Femur (tissue), 1 donor: ENCODE results near the gene CAPN8.

ENCODE experiments used
- DNase-seq: peaks from one replicate; pipeline ENCODE4 v3.0.0-alpha.2; 2017

Gene CAPN8

DNA sequence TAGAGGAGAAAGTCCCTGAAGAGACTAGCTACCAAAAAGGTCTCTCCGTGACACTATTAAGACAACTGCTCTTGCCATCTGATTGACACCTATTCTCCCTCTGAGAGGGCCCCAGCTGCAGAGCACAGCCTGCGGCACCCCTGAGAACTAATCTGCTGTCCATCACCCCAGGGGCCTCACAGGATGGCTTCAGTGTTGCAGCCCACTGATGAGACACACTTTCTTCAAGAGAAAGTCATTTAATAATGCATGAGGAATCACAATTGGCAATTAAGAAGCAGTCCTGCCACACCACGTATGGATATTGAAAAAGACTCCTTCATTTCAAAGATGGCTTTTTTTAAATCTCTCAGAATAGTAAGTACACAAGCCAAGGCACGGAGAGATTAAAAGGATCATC, 48.9 kb downstream of the CAPN8 start:
- DNase-seq = no peak

DNA sequence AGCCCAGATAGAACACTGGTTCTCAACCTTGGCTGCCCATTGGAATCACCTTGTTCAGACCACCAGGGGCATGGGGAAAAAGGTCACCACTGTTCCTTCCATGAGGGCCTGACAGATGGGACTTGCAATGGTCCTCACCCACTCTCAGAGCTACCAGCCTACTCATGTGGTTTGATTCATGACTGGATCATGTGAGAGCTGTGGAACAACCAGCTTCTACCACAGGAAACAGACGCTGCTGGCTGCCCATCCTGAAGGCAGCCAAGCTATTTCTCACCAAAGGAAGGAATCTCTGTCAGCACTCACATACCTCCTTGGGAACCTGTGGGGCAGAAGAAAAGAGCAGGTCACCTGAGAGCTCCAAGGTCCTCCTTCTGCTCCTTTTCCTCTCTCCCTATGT, 53.6 kb downstream of the CAPN8 start:
- DNase-seq = no peak

DNA sequence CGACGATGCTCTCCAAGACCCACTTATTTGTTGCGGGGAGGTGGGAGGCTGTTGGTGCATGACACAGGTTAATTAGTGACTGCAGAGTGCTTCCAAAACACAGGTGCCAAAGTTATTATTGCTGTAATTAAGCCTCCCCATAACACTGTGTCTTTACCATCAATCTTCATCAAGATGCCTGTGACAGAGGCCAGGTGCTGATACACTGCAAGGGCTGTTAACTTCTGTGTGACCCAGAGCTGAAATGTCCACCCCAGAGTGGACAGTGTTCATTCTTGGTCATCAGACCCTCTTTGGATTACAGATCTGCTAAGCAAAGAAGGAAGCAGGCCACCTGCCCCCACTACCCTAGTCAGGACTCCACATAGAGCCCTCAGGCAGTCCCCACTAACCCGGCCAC, 55.5 kb downstream of the CAPN8 start:
- DNase-seq = no peak

DNA sequence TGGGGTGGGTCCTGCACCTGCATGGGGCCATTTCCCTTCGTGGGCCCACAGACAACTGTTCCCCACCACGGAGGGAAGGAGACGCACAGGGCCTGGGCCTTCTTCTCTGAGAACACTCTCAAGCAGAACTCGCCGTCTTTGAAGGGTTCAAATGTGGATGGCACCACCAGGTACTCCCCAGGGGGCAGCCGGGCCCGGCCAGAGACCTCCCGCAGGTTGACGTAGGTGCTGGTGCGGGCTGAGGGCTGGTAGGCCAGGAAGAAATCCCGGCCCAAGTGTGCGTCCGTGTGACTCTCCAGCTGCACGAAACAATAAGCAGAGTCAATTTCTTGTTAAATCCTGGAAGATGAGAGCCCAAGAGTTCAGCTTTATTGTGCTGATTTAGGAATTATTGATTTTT, 56.4 kb downstream of the CAPN8 start:
- no peak for DNase-seq

GRCh38 chr1:223558512-223558911, 107.0 kb downstream of the CAPN8 start:
- no peak for DNase-seq

DNA sequence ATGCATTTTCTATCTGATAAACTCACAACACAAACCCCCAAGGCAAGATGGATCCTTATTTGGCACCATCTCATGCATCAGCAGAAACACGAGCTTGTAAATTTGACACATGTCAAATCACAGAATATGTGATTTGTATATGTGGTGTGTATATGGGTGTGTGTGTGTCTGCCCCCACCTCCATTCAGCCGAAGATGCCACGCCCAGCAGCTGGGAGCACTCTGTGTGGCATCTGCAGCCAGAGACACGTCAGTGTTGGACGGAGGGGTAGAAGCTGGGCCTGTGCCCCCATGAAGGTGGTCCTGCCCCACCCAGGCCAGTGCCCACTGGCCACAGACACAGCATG, 108.4 kb downstream of the CAPN8 start:
- DNase-seq = no peak

DNA sequence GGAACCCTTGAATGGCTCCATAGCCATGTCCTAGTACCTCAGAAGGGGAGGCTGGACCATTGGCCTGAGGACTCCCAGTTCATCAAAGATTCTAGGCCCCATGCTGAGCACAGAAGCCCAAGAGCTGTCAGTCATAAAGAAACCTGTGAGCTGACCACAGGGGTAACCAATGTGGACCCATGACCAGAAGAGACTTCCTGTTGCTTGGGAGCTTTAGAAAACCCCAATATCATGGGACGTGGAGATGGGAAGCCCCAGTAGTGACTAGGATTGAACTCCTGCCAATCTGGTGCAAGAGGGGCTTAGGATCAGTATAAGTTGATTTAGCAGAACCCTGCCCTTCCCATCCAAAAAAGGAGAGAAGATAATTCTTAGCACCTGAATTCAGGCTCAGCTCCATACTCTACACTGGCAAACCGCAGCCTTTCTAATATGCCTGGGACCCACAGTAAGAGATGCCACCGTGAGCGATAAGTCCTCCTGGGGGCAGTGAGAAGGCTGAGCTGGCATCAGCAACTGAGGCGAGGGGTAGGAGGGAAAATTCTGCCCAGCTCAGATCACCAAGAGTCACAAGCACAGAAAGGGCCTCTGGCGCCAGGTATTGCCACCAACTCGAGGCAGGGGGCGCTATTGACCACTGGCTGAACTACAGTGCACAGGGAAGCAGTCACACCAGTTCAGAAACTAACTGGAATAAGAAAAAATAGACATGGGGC, 108.9 kb downstream of the CAPN8 start:
- DNase-seq = peak; percentile 29

- DNase-seq = no peak
These were observed 111.5 kb downstream of the CAPN8 start for GRCh38 chr1:223553957-223554356.

- no peak for DNase-seq
These were observed 113.9 kb downstream of the CAPN8 start for GRCh38 chr1:223551610-223552009.

- DNase-seq = no peak
These were observed 115.8 kb downstream of the CAPN8 start for GRCh38 chr1:223549740-223550139.

DNA sequence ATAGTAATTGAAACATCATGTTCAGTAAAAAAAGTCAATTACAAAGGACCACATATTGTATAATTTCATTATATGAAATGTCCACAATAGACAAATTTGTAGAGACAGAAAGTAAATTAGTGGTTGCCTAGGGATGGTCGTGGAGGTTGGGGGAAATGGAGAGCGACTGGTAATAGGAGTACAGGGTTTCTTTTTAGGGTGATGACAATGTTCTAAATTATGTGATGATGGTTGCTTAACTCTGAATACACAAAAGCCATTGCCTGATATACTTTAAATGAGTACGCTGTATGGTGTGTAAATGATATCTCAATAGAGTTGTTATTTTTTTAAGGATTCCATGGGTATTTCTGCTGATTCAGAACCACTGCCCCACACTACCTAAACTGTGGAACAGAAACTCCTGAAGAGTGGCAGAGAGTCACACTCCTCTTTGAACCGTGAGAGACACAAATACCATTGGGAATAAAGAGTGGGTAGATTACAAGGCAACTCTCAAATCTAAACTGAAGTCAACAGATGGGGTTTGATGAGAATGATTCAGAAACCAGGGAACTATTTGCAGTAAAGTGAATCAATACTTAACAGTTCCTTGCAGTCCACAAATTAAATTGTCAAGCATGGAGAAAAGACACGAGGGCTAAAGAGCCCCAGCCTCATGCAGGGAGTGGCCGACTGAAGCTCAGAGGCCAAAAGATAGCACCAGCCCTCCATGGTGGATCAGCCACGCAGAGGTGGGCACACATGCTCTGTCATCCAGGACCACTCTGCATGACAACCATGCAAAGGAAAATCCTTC, 118.0 kb downstream of the CAPN8 start:
- DNase-seq = no peak

DNA sequence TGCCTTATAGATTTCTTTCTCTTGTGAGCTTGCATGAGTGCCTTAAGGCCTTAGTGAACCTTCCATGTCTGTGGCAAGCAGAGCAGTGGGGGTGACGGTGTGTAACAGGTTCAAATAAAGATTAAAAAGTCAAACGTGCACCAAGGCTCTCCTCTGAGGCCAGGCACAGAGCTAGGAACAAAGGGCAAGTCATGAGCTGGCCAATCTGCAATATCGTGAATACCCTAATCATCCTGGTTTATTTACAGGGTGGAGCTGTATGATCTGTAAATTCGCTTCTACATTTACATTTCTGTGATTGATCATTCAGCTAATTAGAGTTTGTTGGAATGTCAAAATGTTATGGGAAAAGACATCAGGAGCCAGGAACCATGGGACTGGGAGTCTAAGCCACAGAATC, 120.2 kb downstream of the CAPN8 start:
- no peak for DNase-seq

- no peak for DNase-seq
These were observed 121.9 kb downstream of the CAPN8 start for GRCh38 chr1:223543560-223543959.

DNA sequence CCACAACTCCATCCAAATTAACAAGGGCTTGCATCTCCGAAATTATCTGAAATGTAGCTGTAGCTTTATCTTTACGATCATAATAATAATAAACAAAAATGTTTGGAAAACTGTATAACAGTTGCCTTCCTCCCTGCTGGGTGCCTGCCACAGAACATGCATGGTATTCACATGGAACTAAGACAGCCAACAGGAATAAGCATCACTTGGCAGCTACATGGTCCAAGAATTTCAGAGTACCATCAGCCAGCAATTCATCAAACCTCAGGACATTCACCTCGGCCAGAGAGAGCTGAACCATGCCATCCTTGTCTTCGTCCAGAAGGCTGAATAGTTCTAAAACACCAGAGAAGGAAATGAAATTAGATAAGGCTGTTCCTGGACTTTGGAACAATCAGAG, 122.7 kb downstream of the CAPN8 start:
- DNase-seq = no peak

GRCh38 chr1:223540485-223541106, 124.9 kb downstream of the CAPN8 start:
- DNase-seq = no peak

GRCh38 chr1:223539750-223540149, 125.8 kb downstream of the CAPN8 start:
- no peak for DNase-seq

DNA sequence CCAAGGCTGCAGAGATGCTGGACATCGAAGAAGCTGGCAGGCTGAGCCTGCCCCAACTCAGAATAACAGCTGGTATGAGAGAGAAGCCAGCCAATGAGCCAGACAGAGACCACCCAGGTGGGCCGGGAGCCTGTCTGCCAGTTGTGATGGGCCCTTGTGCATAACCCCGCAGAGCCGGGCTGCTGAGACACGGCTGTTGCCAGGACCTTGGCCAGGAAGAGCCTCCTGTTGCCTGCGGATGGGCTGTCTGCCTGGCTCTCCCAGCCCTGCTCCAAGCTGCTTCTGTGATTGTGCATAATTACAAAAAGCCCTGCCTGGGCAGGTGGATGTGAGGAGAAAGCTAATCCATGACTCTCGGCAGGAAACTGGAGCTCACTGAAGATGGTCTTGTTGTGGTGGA, 126.5 kb downstream of the CAPN8 start:
- DNase-seq = peak; percentile 51

GRCh38 chr1:223535319-223535718, 130.2 kb downstream of the CAPN8 start:
- peak; percentile 39 for DNase-seq

DNA sequence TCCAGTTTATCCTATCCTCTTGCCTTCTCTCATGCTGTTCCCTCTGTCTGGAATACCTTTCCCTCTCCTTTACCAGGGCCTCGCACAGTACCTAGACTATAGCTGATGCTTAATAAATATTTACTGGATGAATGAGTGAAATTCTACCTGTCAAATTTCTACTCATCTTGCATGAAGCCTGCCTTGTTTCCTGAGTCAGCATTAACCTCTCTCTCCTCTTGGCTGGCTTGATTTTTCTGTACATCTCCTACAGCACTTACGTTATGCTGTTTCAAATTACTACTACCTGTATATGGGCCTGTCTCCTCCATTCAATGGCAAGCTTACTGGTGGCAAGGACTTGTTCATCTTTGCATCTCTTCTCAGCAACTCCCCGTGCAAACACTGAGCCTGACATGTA, 130.8 kb downstream of the CAPN8 start:
- DNase-seq = no peak

GRCh38 chr1:223533708-223534107, 131.8 kb downstream of the CAPN8 start:
- no peak for DNase-seq

GRCh38 chr1:223531742-223532341, 133.7 kb downstream of the CAPN8 start:
- DNase-seq = peak; percentile 61

DNA sequence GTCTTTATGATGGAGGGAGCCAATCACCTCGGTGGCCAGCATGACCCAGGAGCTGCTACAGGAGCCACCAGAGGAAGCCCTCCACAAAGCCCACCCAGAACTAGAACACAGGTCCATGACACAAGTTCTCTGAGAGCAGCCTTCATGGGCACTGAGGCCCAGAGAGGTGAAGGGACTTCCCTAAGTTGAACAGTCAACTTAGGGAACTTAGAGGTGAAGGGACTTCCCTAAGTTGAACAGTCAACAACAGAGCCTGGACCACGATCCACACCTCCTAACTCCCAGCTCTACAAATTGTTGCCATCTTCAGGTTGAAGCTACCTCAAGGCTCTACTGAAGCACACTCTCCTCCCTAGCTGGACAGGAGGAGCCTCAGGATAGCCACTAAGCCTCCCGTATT, 139.5 kb downstream of the CAPN8 start:
- DNase-seq = no peak

DNA sequence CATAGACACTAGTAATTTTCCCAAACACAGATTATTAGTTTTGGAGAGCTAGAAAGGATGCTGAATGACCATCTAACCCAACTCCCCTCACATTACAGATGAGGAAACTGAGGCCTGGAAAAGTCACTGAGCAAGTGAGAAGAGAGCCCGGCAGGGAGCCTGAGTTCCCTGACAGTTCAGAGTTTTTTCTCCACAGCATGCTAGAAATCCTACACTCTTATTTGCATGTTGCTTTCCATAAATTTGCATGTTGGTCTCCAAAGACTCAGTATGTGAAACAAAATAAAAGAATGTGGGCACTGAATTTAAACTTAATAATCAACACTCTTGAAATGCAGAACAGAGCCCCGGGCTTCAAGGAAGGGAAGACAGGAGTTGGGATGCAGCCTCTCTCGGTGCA, 140.0 kb downstream of the CAPN8 start:
- no peak for DNase-seq

- DNase-seq = no peak
These were observed 140.5 kb downstream of the CAPN8 start for GRCh38 chr1:223524930-223525451.
